Smooth muscle cell (in vitro differentiated cells): Measurements from ENCODE around the gene MC4R. TPM values are rescaled to one million over a fixed set of nuclear protein-coding genes. Genes with fewer than 3 reads are reported as not detected.

Experiments
- DNase-seq: peaks from one replicate; lab custom pipeline; 2025; ENCODE audit not compliant: unreplicated experiment; lab: John Stamatoyannopoulos, UW
- H2AFZ ChIP-seq: fragments of 200-600 bp; sonication (generic); 2 replicates; pipeline ENCODE4 v1.6.0; 2016; ENCODE audit warnings: antibody characterized with exemption, low read depth, mild to moderate bottlenecking
- H3F3A ChIP-seq: fragments of 200-600 bp; sonication (generic); 2 replicates; pipeline ENCODE4 v1.6.0; 2017; ENCODE audit warnings: antibody characterized with exemption, low read depth
- H3K27ac ChIP-seq: fragments of 200-600 bp; sonication (generic); 2 replicates; pipeline ENCODE4 v1.5.1; 2016; ENCODE audit warnings: low read depth, mild to moderate bottlenecking
- H3K27me3 ChIP-seq: fragments of 200-600 bp; sonication (generic); 2 replicates; pipeline ENCODE4 v1.6.1; 2016; ENCODE audit warnings: low read depth, mild to moderate bottlenecking
- H3K36me3 ChIP-seq: fragments of 200-600 bp; sonication (generic); 2 replicates; pipeline ENCODE4 v1.5.1; 2016; ENCODE audit warnings: low read depth
- H3K4me1 ChIP-seq: fragments of 200-600 bp; sonication (generic); 2 replicates; pipeline ENCODE4 v1.5.1; 2016; ENCODE audit warnings: low read depth
- H3K4me2 ChIP-seq: fragments of 200-600 bp; sonication (generic); 2 replicates; pipeline ENCODE4 v1.6.0; 2016; ENCODE audit warnings: mild to moderate bottlenecking
- H3K4me3 ChIP-seq: fragments of 200-600 bp; sonication (generic); 2 replicates; pipeline ENCODE4 v1.5.1; 2016; ENCODE audit warnings: mild to moderate bottlenecking
- H3K79me2 ChIP-seq: fragments of 200-600 bp; sonication (generic); 2 replicates; pipeline ENCODE4 v1.6.0; 2016; ENCODE audit warnings: low read depth, mild to moderate bottlenecking
- H3K9ac ChIP-seq: fragments of 200-600 bp; sonication (generic); 2 replicates; pipeline ENCODE4 v1.6.0; 2016; ENCODE audit warnings: low read depth
- H3K9me3 ChIP-seq: fragments of 200-600 bp; sonication (generic); replicated peaks from 2 replicates; pipeline ENCODE4 v1.5.1; 2016; ENCODE audit warnings: low read depth
- H4K20me1 ChIP-seq: fragments of 200-600 bp; sonication (generic); 2 replicates; pipeline ENCODE4 v1.6.0; 2016; ENCODE audit warnings: low read depth
- polyA plus RNA-seq: library from polyadenylated mRNA; unstranded; fragments of >200 nt; fragmentation: Nextera tagmentation; extraction: Ambion mirVana; gene quantifications from 2 replicates; pipeline ENCODE4 v1.2.1, GENCODE V29; 2016
- total RNA-seq: library from RNA; depleted of rRNA; stranded (reverse); fragments of >200 nt; gene quantifications from 2 replicates; pipeline ENCODE4 v1.2.3, GENCODE V29; 2014
- TF ChIP-seq, protein P1 (sequence below): fragments of 200-600 bp; sonication (generic); IDR thresholded peaks from 2 replicates; pipeline ENCODE4 v1.5.1; 2017; ENCODE audit warnings: borderline replicate concordance, mild to moderate bottlenecking, antibody characterized with exemption; ENCODE audit not compliant: insufficient read depth, poor library complexity, severe bottlenecking

MC4R gene
- total and polyA plus RNA-seq, 2 experiments from 2014 or later = 0.24 to 0.31 TPM

DNA sequence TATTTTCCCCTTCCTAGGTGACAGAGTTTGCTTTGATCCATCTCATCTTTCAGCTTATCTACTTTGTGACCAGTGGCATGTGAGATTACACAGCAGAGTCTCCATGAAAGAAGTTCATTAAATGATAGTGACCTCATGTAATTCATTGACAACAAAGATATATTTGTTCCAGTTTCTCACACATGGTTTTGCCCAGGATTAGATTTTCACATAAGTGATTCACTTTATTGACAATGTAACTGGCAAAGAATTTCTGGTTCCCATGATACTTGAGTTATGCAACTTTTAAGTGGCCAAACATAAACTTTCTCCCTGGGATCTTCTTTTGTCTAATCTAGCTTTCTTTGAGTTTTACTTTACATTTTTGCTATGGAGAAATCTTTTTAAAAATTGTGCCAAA, 50.0 kb downstream of the MC4R start:
- H3K27ac ChIP-seq = no peak overlapping the region
- H3K79me2 ChIP-seq = no peaks in the 10 kb centered on the region
- no peaks in the 10 kb centered on the region for H3K9me3 ChIP-seq
- no peaks in the 10 kb centered on the region for H3K36me3 ChIP-seq
- H4K20me1 ChIP-seq = no peaks in the 10 kb centered on the region
- no peaks in the 10 kb centered on the region for H3K4me1 ChIP-seq
- H2AFZ ChIP-seq = no peak overlapping the region
- no peaks in the 10 kb centered on the region for H3F3A ChIP-seq
- TF ChIP-seq, protein P1, sequence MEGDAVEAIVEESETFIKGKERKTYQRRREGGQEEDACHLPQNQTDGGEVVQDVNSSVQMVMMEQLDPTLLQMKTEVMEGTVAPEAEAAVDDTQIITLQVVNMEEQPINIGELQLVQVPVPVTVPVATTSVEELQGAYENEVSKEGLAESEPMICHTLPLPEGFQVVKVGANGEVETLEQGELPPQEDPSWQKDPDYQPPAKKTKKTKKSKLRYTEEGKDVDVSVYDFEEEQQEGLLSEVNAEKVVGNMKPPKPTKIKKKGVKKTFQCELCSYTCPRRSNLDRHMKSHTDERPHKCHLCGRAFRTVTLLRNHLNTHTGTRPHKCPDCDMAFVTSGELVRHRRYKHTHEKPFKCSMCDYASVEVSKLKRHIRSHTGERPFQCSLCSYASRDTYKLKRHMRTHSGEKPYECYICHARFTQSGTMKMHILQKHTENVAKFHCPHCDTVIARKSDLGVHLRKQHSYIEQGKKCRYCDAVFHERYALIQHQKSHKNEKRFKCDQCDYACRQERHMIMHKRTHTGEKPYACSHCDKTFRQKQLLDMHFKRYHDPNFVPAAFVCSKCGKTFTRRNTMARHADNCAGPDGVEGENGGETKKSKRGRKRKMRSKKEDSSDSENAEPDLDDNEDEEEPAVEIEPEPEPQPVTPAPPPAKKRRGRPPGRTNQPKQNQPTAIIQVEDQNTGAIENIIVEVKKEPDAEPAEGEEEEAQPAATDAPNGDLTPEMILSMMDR = no peak
- no peaks in the 10 kb centered on the region for H3K27me3 ChIP-seq
- H3K4me3 ChIP-seq = no peak overlapping the region
- H3K9ac ChIP-seq = no peak overlapping the region
- H3K4me2 ChIP-seq = no peak overlapping the region
- no peak for DNase-seq
